Measurements from ENCODE around the gene CDK13.
"Not testable (repeated sequence)": the region's sequence is repeated elsewhere in the genome, so short reads cannot be mapped to it uniquely, and the experiment has no call there.

CDK13 gene

DNA sequence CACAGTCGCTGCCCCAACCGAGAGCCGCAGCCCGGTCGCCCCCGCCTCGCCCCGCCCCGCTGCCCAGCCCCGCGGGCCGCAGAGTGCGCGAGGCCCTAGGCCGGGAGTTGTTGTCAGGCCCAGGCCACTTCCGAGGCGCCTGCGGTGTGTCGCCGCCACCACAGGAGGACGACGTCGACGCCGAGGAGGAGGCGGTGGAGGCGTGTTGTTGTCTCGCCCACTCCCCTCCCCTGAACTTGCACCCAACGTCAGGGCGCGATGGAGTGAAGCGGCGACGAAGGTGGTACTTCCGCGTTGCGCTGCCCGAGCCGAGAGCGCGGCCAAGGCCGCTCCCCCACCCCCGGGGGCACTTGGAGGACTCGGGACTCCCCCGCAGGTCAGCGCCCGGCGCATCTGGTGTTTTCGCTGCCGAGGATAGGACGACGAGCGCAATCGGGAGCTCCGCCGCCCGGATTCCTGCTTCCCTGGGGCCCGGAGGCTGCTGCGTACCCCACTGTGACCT is at the start of gene CDK13:
Gene CDK13 (plus strand): TSS at position 286 of the 502 bp plus-strand sequence. CDS start 386 bp downstream, outside the sequence.
- peaks cover 0 to 4% of the 10 kb centered on the region in 2 donors for H3K36me3 ChIP-seq (ENCODE audit: control insufficient read depth in 2 of 2, insufficient read depth in 2 of 2, low read length in 2 of 2)
- peaks cover 23 to 25% of the 10 kb centered on the region in 2 donors for H3K4me1 ChIP-seq (ENCODE audit: control insufficient read depth in 2 of 2, insufficient read depth in 2 of 2, low read length in 2 of 2)
- H3K27ac ChIP-seq (ENCODE audit: low read depth in 2 of 2, low read length in 2 of 2) = peak within 1 kb of the TSS; percentile 100
- no peaks in the 10 kb centered on the region for H3K9me3 ChIP-seq (ENCODE audit: control insufficient read depth in 2 of 2, low read length in 2 of 2)
- peak within 1 kb of the TSS; percentile 95 to 98 for H3K9ac ChIP-seq (ENCODE audit: low read depth in 1 of 2, low read length in 2 of 2)
- H3K4me3 ChIP-seq (ENCODE audit: low read length in 2 of 2) = peak within 1 kb of the TSS; percentile 97 to 98
- no peaks in the 10 kb centered on the region for H3K27me3 ChIP-seq (ENCODE audit: control insufficient read depth in 2 of 2, insufficient read depth in 2 of 2, low read length in 2 of 2)

DNA sequence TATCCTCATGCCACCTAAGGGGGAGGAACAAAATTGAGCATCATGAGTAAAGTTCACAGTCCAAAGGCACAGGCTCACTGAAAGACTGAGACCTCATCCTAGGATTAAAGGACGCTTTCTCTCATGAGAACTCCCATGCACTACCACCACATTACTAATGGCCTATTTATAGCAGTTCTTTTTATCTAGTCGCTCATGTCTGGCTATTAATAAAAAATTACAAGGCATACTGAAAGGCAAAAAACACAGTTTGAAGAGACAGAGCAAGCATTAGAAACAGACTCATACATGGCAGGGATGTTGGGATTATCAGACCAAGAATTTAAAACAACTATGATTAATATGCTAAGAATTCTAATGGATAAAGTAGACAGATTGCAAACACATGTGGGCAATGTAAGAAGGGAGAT is 46.0 kb upstream of the CDK13 start:
- no peak overlapping the region for H3K27ac ChIP-seq (ENCODE audit: low read depth in 2 of 2, low read length in 2 of 2)
- H3K36me3 ChIP-seq (ENCODE audit: control insufficient read depth in 2 of 2, insufficient read depth in 2 of 2, low read length in 2 of 2) = no peaks in the 10 kb centered on the region
- H3K9ac ChIP-seq (ENCODE audit: low read depth in 1 of 2, low read length in 2 of 2) = no peak overlapping the region
- no peaks in the 10 kb centered on the region for H3K27me3 ChIP-seq (ENCODE audit: control insufficient read depth in 2 of 2, insufficient read depth in 2 of 2, low read length in 2 of 2)
- H3K4me3 ChIP-seq (ENCODE audit: low read length in 2 of 2) = no peak overlapping the region
- no peaks in the 10 kb centered on the region for H3K4me1 ChIP-seq (ENCODE audit: control insufficient read depth in 2 of 2, insufficient read depth in 2 of 2, low read length in 2 of 2)
- no peaks in the 10 kb centered on the region for H3K9me3 ChIP-seq (ENCODE audit: control insufficient read depth in 2 of 2, low read length in 2 of 2)

DNA sequence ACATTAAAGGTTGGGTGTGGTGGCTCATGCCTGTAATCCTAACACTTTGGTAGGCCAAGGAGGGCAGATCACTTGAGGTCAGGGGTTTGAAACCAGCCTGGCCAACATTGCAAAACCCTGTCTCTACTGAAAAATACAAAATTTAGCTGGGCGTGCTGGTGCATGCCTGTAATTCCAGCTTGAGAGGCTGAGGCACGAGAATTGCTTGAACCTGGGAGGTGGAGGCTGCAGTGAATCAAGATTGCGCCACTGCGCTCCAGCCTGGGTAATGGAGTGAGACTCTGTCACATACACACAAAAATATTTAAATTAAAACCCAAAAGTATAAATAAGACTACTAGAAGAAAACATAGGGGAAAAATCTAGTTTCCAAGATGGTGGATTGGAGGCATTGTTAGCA is 41.9 kb upstream of the CDK13 start:
- H3K9me3 ChIP-seq (ENCODE audit: control insufficient read depth in 2 of 2, low read length in 2 of 2) = no peaks in the 10 kb centered on the region
- no peaks in the 10 kb centered on the region for H3K36me3 ChIP-seq (ENCODE audit: control insufficient read depth in 2 of 2, insufficient read depth in 2 of 2, low read length in 2 of 2)
- no peak overlapping the region for H3K27ac ChIP-seq (ENCODE audit: low read depth in 2 of 2, low read length in 2 of 2)
- no peak overlapping the region for H3K4me3 ChIP-seq (ENCODE audit: low read length in 2 of 2)
- H3K27me3 ChIP-seq (ENCODE audit: control insufficient read depth in 2 of 2, insufficient read depth in 2 of 2, low read length in 2 of 2) = no peaks in the 10 kb centered on the region
- H3K9ac ChIP-seq (ENCODE audit: low read depth in 1 of 2, low read length in 2 of 2) = no peak overlapping the region
- no peaks in the 10 kb centered on the region for H3K4me1 ChIP-seq (ENCODE audit: control insufficient read depth in 2 of 2, insufficient read depth in 2 of 2, low read length in 2 of 2)

DNA sequence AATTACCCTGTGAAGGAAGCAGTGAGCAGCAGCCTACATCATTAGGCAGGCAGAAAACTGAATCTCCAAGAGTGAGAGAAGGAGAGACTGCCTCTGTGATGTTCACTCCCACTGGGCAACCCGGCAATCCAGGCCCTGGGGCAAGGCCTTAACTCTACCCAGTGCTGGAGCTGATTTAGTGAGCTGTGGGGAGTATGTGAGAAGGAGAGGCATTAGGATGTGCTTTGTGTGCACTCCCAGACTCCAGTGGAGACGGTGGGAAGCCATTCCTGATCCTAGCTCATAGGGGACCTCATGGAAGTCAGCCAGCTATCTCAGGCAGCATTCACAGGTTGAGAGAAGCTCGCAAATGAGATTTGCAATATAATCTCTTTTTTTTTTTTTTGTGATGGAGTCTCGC is 41.1 kb upstream of the CDK13 start:
- H3K27me3 ChIP-seq (ENCODE audit: control insufficient read depth in 2 of 2, insufficient read depth in 2 of 2, low read length in 2 of 2) = no peaks in the 10 kb centered on the region
- no peaks in the 10 kb centered on the region for H3K9me3 ChIP-seq (ENCODE audit: control insufficient read depth in 2 of 2, low read length in 2 of 2)
- no peak overlapping the region for H3K9ac ChIP-seq (ENCODE audit: low read depth in 1 of 2, low read length in 2 of 2)
- H3K27ac ChIP-seq (ENCODE audit: low read depth in 2 of 2, low read length in 2 of 2) = no peak overlapping the region
- no peaks in the 10 kb centered on the region for H3K4me1 ChIP-seq (ENCODE audit: control insufficient read depth in 2 of 2, insufficient read depth in 2 of 2, low read length in 2 of 2)
- no peaks in the 10 kb centered on the region for H3K36me3 ChIP-seq (ENCODE audit: control insufficient read depth in 2 of 2, insufficient read depth in 2 of 2, low read length in 2 of 2)
- no peak overlapping the region for H3K4me3 ChIP-seq (ENCODE audit: low read length in 2 of 2)

DNA sequence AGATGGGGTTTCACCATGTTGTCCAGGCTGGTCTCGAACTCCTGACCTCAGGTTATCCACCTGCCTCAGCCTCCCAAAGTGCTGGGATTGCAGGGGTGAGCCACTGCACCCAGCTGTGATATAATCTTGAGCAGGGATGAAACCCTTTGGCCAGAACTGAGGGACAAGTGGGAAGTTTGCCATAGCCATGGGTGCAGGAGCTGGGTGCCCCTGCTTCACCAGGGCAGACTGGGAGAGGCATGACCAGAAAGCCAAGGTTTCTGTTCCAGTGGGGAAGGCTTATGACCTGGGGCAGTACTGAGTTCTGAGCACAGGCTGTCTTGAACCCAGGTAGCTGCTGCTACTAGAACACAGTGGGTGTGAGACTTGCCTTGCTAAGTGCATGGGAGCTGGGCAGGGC is 40.5 kb upstream of the CDK13 start:
- H3K4me1 ChIP-seq (ENCODE audit: control insufficient read depth in 2 of 2, insufficient read depth in 2 of 2, low read length in 2 of 2) = no peaks in the 10 kb centered on the region
- no peaks in the 10 kb centered on the region for H3K27me3 ChIP-seq (ENCODE audit: control insufficient read depth in 2 of 2, insufficient read depth in 2 of 2, low read length in 2 of 2)
- H3K9ac ChIP-seq (ENCODE audit: low read depth in 1 of 2, low read length in 2 of 2) = no peak overlapping the region
- H3K4me3 ChIP-seq (ENCODE audit: low read length in 2 of 2) = no peak overlapping the region
- H3K9me3 ChIP-seq (ENCODE audit: control insufficient read depth in 2 of 2, low read length in 2 of 2) = no peaks in the 10 kb centered on the region
- H3K27ac ChIP-seq (ENCODE audit: low read depth in 2 of 2, low read length in 2 of 2) = no peak overlapping the region
- no peaks in the 10 kb centered on the region for H3K36me3 ChIP-seq (ENCODE audit: control insufficient read depth in 2 of 2, insufficient read depth in 2 of 2, low read length in 2 of 2)

DNA sequence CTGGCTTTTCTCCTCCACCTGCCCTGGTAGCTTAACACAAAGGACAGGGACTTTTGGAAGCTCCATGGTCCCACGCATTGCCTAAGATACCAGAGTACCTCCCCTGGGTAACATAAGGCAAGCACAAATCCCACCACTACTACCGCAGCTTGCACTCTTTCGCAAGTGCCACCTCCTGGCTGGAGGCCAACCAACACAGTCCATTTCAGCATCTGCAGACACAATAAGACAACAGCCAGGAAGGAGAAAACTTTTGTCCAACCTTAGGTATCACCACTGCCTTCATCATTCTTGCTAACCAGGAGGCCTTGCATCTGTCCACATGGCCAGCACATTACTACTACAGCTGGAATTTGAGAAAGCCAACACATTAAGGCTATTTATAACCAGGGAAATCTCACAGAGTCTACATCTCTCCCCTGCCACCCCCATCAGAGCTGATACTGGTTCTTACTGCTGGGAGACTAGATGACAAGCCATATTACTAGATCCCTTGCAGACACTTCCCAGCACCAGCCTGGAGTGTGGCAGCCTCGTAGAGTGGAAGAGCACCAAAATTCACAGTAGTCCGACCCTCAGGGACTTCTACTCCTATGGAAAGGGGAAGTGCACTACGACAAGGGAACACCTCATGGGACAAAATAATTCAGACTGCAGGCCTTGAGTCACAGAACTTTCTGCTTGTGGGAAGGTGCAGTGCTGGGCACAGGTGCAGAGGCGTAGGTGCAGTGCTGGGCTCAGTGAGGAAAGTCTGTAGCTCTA is 39.8 kb upstream of the CDK13 start:
- no peaks in the 10 kb centered on the region for H3K9me3 ChIP-seq (ENCODE audit: control insufficient read depth in 2 of 2, low read length in 2 of 2)
- H3K27ac ChIP-seq (ENCODE audit: low read depth in 2 of 2, low read length in 2 of 2) = no peak overlapping the region
- H3K4me1 ChIP-seq (ENCODE audit: control insufficient read depth in 2 of 2, insufficient read depth in 2 of 2, low read length in 2 of 2) = no peaks in the 10 kb centered on the region
- H3K9ac ChIP-seq (ENCODE audit: low read depth in 1 of 2, low read length in 2 of 2) = no peak overlapping the region
- H3K36me3 ChIP-seq (ENCODE audit: control insufficient read depth in 2 of 2, insufficient read depth in 2 of 2, low read length in 2 of 2) = no peaks in the 10 kb centered on the region
- H3K27me3 ChIP-seq (ENCODE audit: control insufficient read depth in 2 of 2, insufficient read depth in 2 of 2, low read length in 2 of 2) = no peaks in the 10 kb centered on the region
- H3K4me3 ChIP-seq (ENCODE audit: low read length in 2 of 2) = no peak overlapping the region

DNA sequence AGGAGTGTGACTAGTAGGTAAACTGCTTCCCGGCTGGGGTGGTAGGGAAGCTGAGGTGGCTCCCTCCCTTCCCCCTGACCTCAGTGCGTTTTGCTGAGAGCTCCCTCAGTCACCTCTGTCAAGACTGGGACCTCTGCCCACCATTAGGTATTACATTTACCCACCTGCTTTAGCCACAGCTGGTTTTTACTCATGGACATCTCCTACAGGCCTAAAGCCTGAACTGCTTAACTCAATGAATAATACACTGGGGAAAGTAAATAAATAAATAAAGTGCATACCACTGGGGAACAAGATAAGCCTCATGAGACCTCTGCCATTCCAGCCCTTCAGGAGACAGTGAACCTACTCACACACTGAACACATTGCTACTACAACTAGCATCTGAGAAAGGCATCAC is 38.9 kb upstream of the CDK13 start:
- H3K36me3 ChIP-seq (ENCODE audit: control insufficient read depth in 2 of 2, insufficient read depth in 2 of 2, low read length in 2 of 2) = no peaks in the 10 kb centered on the region
- H3K27ac ChIP-seq (ENCODE audit: low read depth in 2 of 2, low read length in 2 of 2) = no peak overlapping the region
- H3K27me3 ChIP-seq (ENCODE audit: control insufficient read depth in 2 of 2, insufficient read depth in 2 of 2, low read length in 2 of 2) = no peaks in the 10 kb centered on the region
- H3K9me3 ChIP-seq (ENCODE audit: control insufficient read depth in 2 of 2, low read length in 2 of 2) = no peaks in the 10 kb centered on the region
- H3K9ac ChIP-seq (ENCODE audit: low read depth in 1 of 2, low read length in 2 of 2) = no peak overlapping the region
- no peaks in the 10 kb centered on the region for H3K4me1 ChIP-seq (ENCODE audit: control insufficient read depth in 2 of 2, insufficient read depth in 2 of 2, low read length in 2 of 2)
- no peak overlapping the region for H3K4me3 ChIP-seq (ENCODE audit: low read length in 2 of 2)

DNA sequence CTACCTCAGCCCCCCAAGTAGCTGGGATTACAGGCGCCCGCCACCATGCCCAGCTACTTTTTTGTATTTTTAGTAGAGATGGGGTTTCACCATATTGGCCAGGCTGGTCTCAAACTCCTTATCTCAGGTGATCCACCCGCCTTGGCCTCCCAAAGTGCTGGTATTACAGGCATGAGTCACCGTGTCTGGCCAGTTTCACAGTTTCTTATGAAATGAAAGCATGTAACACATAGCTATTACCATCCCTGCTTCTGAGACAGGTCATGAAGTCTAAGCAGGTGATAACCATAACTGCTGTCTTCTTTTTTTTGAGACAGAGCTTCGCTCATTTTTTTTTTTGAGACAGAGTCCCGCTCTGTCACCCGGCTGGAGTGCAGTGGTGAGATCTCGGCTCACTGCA is 34.2 kb upstream of the CDK13 start:
- not testable (repeated sequence) for H3K27ac ChIP-seq (ENCODE audit: low read depth in 2 of 2, low read length in 2 of 2); H3K27me3 ChIP-seq (ENCODE audit: control insufficient read depth in 2 of 2, insufficient read depth in 2 of 2, low read length in 2 of 2); H3K36me3 ChIP-seq (ENCODE audit: control insufficient read depth in 2 of 2, insufficient read depth in 2 of 2, low read length in 2 of 2); H3K9me3 ChIP-seq (ENCODE audit: control insufficient read depth in 2 of 2, low read length in 2 of 2); H3K4me1 ChIP-seq (ENCODE audit: control insufficient read depth in 2 of 2, insufficient read depth in 2 of 2, low read length in 2 of 2); H3K9ac ChIP-seq (ENCODE audit: low read depth in 1 of 2, low read length in 2 of 2); H3K4me3 ChIP-seq (ENCODE audit: low read length in 2 of 2)

DNA sequence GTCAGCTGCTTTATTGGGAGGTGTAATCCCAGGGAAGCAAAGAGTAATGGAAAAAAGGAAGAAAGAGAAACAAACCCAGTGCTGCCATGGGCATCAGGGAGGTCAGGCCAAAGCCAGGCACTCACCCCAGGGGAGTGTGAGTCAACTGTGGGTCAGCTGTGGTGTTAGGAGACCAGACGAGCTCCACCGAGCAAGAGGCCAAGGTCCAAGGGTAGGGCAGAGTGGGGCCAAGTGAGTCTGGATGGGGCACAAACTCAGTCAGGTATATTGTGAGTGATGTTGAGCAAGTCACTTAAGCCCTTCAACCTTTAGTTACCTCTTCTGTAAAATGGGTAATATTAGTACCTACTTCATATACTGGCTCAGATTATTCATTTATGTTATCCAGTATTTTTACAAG is 30.4 kb upstream of the CDK13 start:
- Histone ChIP-seq H3K36me3 (ENCODE audit: control insufficient read depth in 2 of 2, insufficient read depth in 2 of 2, low read length in 2 of 2) (no peaks in the 10 kb centered on the region), H3K4me3 (ENCODE audit: low read length in 2 of 2) (no peak overlapping the region), H3K4me1 (ENCODE audit: control insufficient read depth in 2 of 2, insufficient read depth in 2 of 2, low read length in 2 of 2) (no peaks in the 10 kb centered on the region), H3K27ac (ENCODE audit: low read depth in 2 of 2, low read length in 2 of 2) (no peak overlapping the region), H3K9ac (ENCODE audit: low read depth in 1 of 2, low read length in 2 of 2) (no peak overlapping the region), H3K9me3 (ENCODE audit: control insufficient read depth in 2 of 2, low read length in 2 of 2) (no peaks in the 10 kb centered on the region), H3K27me3 (ENCODE audit: control insufficient read depth in 2 of 2, insufficient read depth in 2 of 2, low read length in 2 of 2) (peaks cover 0 to 3% of the 10 kb centered on the region in 2 donors)

DNA sequence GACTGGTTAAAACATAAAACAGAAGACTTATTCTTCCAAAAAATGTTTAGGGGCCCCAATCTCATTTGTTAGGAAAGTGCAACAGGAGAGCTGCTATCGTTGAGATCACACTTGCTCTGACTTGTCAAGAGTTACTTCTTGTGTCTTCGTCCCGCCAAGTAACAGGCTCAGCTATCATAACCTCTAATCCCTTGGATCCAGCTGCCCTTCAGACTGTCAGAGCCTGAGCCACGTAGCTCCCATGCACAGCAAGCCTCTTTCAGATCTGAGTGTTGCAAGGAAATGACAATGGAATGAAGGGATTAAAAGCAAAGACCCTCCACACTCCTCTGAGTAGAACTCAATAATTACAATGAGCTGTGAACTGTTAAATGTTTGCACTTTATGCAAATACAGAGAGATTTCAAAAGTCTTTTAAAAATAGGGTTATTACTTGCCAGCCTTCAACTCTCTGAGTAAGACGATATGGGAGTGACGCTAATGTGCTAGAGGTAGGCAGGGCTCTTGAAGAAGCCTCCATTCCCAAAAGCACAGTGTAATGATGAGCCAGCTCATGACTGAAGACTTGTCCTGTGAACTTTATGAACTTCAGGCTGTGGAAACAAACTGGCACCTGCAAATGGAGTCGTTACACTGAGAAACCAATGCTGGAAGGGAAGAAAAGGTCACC is 28.4 kb upstream of the CDK13 start:
- H3K36me3 ChIP-seq (ENCODE audit: control insufficient read depth in 2 of 2, insufficient read depth in 2 of 2, low read length in 2 of 2) = no peaks in the 10 kb centered on the region
- H3K4me3 ChIP-seq (ENCODE audit: low read length in 2 of 2) = no peak overlapping the region
- H3K9me3 ChIP-seq (ENCODE audit: control insufficient read depth in 2 of 2, low read length in 2 of 2) = no peaks in the 10 kb centered on the region
- H3K27ac ChIP-seq (ENCODE audit: low read depth in 2 of 2, low read length in 2 of 2) = no peak overlapping the region
- H3K9ac ChIP-seq (ENCODE audit: low read depth in 1 of 2, low read length in 2 of 2) = no peak overlapping the region
- H3K27me3 ChIP-seq (ENCODE audit: control insufficient read depth in 2 of 2, insufficient read depth in 2 of 2, low read length in 2 of 2) = peaks cover 0 to 3% of the 10 kb centered on the region in 2 donors
- no peaks in the 10 kb centered on the region for H3K4me1 ChIP-seq (ENCODE audit: control insufficient read depth in 2 of 2, insufficient read depth in 2 of 2, low read length in 2 of 2)

Data from mucosa of rectum (tissue), 2 donors.